GM12892 (cell line): ENCODE measurements around the gene CAT.
"Not testable (repeated sequence)": the region's sequence is repeated elsewhere in the genome, so short reads cannot be mapped to it uniquely, and the experiment has no call there.

Experiments
- POLR2A ChIP-seq: IDR thresholded peaks from 2 replicates; pipeline ENCODE4 v1.6.1; 2011; ENCODE audit warnings: low read depth, low read length, control low read depth
- POLR2AphosphoS5 ChIP-seq: IDR thresholded peaks from 2 replicates; pipeline ENCODE4 v1.6.1; 2011; ENCODE audit warnings: low read depth, low read length, control low read depth
- TAF1 ChIP-seq: IDR thresholded peaks from 2 replicates; pipeline ENCODE4 v1.6.1; 2011; ENCODE audit warnings: low read depth, mild to moderate bottlenecking, control low read depth, low read length, borderline replicate concordance

GRCh38 chr11:34424826-34425225 is 13.9 kb upstream of the CAT start:
- not testable (repeated sequence) for TF ChIP-seq TAF1, POLR2A, POLR2AphosphoS5
